Measurements from ENCODE around the gene PALB2.
A peak's percentile ranks its signal among the peaks of the same experiment; 100 is the strongest.
"Not testable (repeated sequence)": the region's sequence is repeated elsewhere in the genome, so short reads cannot be mapped to it uniquely, and the experiment has no call there.

PALB2 gene

GRCh38 chr16:23642246-23642774 is 1.2 kb upstream of the PALB2 start:
- DNase-seq, result peak; percentile 1

GRCh38 chr16:23640615-23640930 is 537 bp downstream of the PALB2 start:
- no peak for DNase-seq

- no peak for DNase-seq
Observed at GRCh38 chr16:23635958-23636357, 5.2 kb downstream of the PALB2 start.

GRCh38 chr16:23634461-23635036 is 6.6 kb downstream of the PALB2 start:
- DNase-seq, result no peak

GRCh38 chr16:23631874-23632273 is 9.2 kb downstream of the PALB2 start:
- DNase-seq, result not testable (repeated sequence)

GRCh38 chr16:23629516-23629915 is 11.6 kb downstream of the PALB2 start:
- no peak for DNase-seq

- DNase-seq, result no peak
Observed at GRCh38 chr16:23624092-23624491, 17.0 kb downstream of the PALB2 start.

- no peak for DNase-seq
Observed at GRCh38 chr16:23615805-23616204, 25.3 kb downstream of the PALB2 start.

GRCh38 chr16:23611936-23612335 is 29.2 kb downstream of the PALB2 start:
- DNase-seq, result no peak

GRCh38 chr16:23610905-23611304 is 30.2 kb downstream of the PALB2 start:
- not testable (repeated sequence) for DNase-seq

GRCh38 chr16:23609929-23610328 is 31.2 kb downstream of the PALB2 start:
- no peak for DNase-seq

GRCh38 chr16:23608194-23608593 is 32.9 kb downstream of the PALB2 start:
- DNase-seq, result no peak

- DNase-seq, result no peak
Observed at GRCh38 chr16:23607726-23608125, 33.4 kb downstream of the PALB2 start.

GRCh38 chr16:23597003-23597756 is 43.9 kb downstream of the PALB2 start:
- DNase-seq, result peak; percentile 8

GRCh38 chr16:23595951-23596720 is 45.0 kb downstream of the PALB2 start, which contains the start of gene NDUFAB1:
Gene NDUFAB1, minus strand, starts transcription at chr16:23596316. Its CDS starts 26 bp downstream, at chr16:23596290.
- peak; percentile 94 for DNase-seq

- DNase-seq, result no peak
Observed at GRCh38 chr16:23595246-23595950, 45.7 kb downstream of the PALB2 start.

- no peak for DNase-seq
Observed at GRCh38 chr16:23594186-23594585, 46.9 kb downstream of the PALB2 start.

GRCh38 chr16:23590181-23590580 is 50.9 kb downstream of the PALB2 start:
- no peak for DNase-seq

- no peak for DNase-seq
Observed at GRCh38 chr16:23587726-23588125, 53.4 kb downstream of the PALB2 start.

- no peak for DNase-seq
Observed at GRCh38 chr16:23584186-23585076, 56.7 kb downstream of the PALB2 start.

GRCh38 chr16:23583271-23583670 is 57.8 kb downstream of the PALB2 start:
- DNase-seq, result not testable (repeated sequence)

GRCh38 chr16:23581764-23582163 is 59.3 kb downstream of the PALB2 start:
- no peak for DNase-seq
